ENCODE results near the gene MICAL3.

DNA sequence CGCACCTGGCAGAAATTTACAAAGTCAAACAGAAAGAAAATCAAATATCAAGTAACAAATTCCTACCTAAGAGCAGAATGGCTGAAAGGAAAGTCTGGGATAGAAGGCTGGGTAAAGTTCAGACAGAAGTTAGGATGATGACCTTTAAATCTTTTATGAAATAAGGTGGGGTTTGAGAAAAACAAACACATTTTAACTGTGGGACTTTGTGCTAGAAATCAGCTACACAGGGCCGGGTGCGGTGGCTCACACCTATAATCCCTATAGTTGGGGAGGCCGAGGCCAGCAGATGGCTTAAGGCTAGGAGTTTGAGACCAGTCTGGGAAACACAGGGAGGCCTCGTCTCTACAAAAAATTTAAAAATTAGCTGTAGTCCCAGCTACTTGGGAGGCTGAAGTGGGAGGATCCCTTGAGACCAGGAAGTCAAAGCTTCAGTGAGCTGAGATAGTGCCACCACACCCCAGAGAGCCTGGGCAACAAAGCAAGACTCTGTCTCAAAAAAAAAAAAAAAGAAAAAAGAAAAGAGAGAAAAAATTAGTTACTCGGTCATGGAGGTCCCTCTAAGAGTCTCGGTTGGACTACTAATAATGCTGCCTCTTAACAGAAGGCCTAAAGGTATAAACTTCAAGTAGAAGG is 130.3 kb downstream of the MICAL3 start:
- TF ChIP-seq, protein P1, sequence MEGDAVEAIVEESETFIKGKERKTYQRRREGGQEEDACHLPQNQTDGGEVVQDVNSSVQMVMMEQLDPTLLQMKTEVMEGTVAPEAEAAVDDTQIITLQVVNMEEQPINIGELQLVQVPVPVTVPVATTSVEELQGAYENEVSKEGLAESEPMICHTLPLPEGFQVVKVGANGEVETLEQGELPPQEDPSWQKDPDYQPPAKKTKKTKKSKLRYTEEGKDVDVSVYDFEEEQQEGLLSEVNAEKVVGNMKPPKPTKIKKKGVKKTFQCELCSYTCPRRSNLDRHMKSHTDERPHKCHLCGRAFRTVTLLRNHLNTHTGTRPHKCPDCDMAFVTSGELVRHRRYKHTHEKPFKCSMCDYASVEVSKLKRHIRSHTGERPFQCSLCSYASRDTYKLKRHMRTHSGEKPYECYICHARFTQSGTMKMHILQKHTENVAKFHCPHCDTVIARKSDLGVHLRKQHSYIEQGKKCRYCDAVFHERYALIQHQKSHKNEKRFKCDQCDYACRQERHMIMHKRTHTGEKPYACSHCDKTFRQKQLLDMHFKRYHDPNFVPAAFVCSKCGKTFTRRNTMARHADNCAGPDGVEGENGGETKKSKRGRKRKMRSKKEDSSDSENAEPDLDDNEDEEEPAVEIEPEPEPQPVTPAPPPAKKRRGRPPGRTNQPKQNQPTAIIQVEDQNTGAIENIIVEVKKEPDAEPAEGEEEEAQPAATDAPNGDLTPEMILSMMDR (conservative IDR thresholded peaks at IDR 0.05; ENCODE audit: low read depth, low read length): no peak
- TF ChIP-seq EZH2 (IDR thresholded peaks at IDR 0.05; ENCODE audit: low read length, unreplicated experiment) (no peak), EZH2phosphoT487 (IDR thresholded peaks at IDR 0.05; ENCODE audit: borderline replicate concordance, low read length) (no peak)
